ENCODE measurements around the gene VDR. TPM values are rescaled to one million over a fixed set of nuclear protein-coding genes. Genes with fewer than 3 reads are reported as not detected.
A peak's percentile ranks its signal among the peaks of the same experiment; 100 is the strongest.

The VDR gene
- polyA plus RNA-seq, 3 donors, result 6.0 to 14.8 (median 12.8) TPM

DNA sequence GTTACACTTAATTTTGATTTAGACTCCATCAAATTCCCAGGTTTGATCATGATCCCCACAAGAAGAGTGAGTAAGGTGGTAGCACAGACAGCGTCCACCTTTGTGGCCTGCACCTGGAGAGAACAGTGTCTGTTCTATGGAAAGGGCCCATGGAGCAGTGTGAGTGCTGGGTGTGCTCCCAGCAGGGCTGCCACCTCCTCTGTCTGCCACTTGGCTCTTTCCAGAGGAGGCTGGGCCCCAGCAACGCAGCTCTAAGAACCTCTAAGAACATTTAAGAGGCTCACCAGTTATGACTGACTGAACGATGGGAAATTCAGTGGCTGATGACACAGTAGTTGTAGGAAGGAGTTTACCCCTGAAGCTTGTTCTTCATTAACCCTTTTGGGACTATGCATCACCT, 17.3 kb downstream of the VDR start:
- H3K27ac Mint-ChIP-seq, result peak overlapping the region in 2 of 7 donors; percentile 28 to 95

DNA sequence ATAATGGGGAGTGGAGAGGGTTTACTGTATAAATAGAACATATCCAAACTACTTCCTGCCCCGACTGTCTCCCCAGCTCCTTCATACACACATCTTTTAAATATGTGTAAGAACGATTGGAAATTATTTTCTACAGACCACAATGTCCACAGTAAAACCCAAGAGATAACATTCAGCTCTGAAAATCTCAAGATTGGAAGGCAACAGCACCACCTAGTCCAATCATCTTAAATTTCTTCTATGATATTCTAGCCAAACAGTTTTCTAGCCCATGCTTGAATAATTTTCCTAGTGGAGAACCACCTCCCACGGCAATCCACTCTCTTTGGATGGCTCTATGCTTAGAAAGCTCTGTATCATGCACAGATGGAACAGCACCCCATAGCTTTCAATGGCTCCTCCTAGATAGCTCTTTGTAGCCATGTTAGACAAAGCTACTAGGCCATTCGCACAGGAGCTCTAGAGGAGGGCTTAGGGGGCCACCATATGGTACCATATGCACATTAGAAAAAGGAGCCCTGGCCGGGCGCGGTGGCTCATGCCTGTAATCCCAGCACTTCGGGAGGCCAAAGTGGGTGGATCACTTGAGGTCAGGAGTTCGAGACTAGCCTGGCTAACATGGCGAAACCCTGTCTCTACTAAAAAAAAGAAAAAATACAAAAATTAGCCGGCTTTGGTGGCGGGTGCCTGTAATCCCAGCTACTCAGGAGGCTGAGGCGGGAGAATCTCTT, 18.1 kb downstream of the VDR start:
- H3K36me3 Mint-ChIP-seq, result peaks cover 49 to 50% of the 10 kb centered on the region in 2 donors
- no peak overlapping the region for H3K4me3 Mint-ChIP-seq
- intact Hi-C loops (cut with micrococcal nuclease), result no loop called here
- WGBS (ENCODE audit: insufficient coverage), result 85% methylated on average over 4 of the region's 13 CpGs
- H3K9me3 Mint-ChIP-seq, result peaks cover 0 to 3% (median 0%) of the 10 kb centered on the region in 7 donors
- Histone ChIP-seq H3K36me3 (replicated peaks in 1 of 2; ENCODE audit: control insufficient read depth in 1 of 2, insufficient read depth in 2 of 2, low read length in 2 of 2) (peaks cover 0 to 18% of the 10 kb centered on the region in 2 donors), H3K9ac (ENCODE audit: insufficient read depth, low read length, poor library complexity, severe bottlenecking) (no peak overlapping the region), H3K27me3 (ENCODE audit: control insufficient read depth in 2 of 2, insufficient read depth in 2 of 2, low read length in 2 of 2) (no peaks in the 10 kb centered on the region), H3K9me3 (replicated peaks in 1 of 2; ENCODE audit: control insufficient read depth in 1 of 2, insufficient read depth in 1 of 2, low read length in 2 of 2) (no peaks in the 10 kb centered on the region), H4K20me1 (ENCODE audit: insufficient read depth, low read length) (peaks cover 35% of the 10 kb centered on the region), H3K4me1 (ENCODE audit: control insufficient read depth in 1 of 2, insufficient read depth in 2 of 2, low read length in 2 of 2) (peaks cover 43 to 52% of the 10 kb centered on the region in 2 donors), H2AFZ (ENCODE audit: insufficient read depth, low read depth, low read length, poor library complexity, severe bottlenecking) (no peak overlapping the region), H3K27ac (ENCODE audit: low read depth in 1 of 2, low read length in 2 of 2) (no peak overlapping the region), H3K4me3 (replicated peaks in 1 of 3; ENCODE audit: low read depth in 2 of 3, low read length in 3 of 3) (no peak overlapping the region), H3K79me2 (ENCODE audit: insufficient read depth, low read length) (peaks cover 60% of the 10 kb centered on the region), H3K4me2 (replicated peaks; ENCODE audit: extremely low read depth, low read length, poor library complexity, severe bottlenecking) (no peak overlapping the region)
- H3K4me1 Mint-ChIP-seq, result peaks cover 47% of the 10 kb centered on the region
- H3K27me3 Mint-ChIP-seq (ENCODE audit: low read depth in 3 of 3), result peaks cover 1 to 11% (median 10%) of the 10 kb centered on the region in 3 donors
- TF ChIP-seq, protein P1, sequence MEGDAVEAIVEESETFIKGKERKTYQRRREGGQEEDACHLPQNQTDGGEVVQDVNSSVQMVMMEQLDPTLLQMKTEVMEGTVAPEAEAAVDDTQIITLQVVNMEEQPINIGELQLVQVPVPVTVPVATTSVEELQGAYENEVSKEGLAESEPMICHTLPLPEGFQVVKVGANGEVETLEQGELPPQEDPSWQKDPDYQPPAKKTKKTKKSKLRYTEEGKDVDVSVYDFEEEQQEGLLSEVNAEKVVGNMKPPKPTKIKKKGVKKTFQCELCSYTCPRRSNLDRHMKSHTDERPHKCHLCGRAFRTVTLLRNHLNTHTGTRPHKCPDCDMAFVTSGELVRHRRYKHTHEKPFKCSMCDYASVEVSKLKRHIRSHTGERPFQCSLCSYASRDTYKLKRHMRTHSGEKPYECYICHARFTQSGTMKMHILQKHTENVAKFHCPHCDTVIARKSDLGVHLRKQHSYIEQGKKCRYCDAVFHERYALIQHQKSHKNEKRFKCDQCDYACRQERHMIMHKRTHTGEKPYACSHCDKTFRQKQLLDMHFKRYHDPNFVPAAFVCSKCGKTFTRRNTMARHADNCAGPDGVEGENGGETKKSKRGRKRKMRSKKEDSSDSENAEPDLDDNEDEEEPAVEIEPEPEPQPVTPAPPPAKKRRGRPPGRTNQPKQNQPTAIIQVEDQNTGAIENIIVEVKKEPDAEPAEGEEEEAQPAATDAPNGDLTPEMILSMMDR (IDR thresholded peaks at IDR 0.05), result no peak
- peak overlapping the region in 2 of 7 donors; percentile 17 to 28 for H3K27ac Mint-ChIP-seq
- DNase-seq, result no peak

More for the DNA sequence above, 17.3 kb downstream of the VDR start:
- no peaks in the 10 kb centered on the region for H3K27me3 ChIP-seq (ENCODE audit: control insufficient read depth in 2 of 2, insufficient read depth in 2 of 2, low read length in 2 of 2)
- peaks cover 45% of the 10 kb centered on the region for H3K4me1 Mint-ChIP-seq
- intact Hi-C loops (cut with micrococcal nuclease), result no loop called here
- 100% methylated on average over 2 of the region's 3 CpGs for WGBS (ENCODE audit: insufficient coverage)
- DNase-seq, result no peak
- peaks cover 0 to 25% of the 10 kb centered on the region in 2 donors for H3K36me3 ChIP-seq (replicated peaks in 1 of 2; ENCODE audit: control insufficient read depth in 1 of 2, insufficient read depth in 2 of 2, low read length in 2 of 2)
- H2AFZ ChIP-seq (ENCODE audit: insufficient read depth, low read depth, low read length, poor library complexity, severe bottlenecking), result no peak overlapping the region
- H3K27me3 Mint-ChIP-seq (ENCODE audit: low read depth in 3 of 3), result peaks cover 1 to 10% (median 7%) of the 10 kb centered on the region in 3 donors
- no peak overlapping the region for H3K4me3 ChIP-seq (replicated peaks in 1 of 3; ENCODE audit: low read depth in 2 of 3, low read length in 3 of 3)
- H3K4me2 ChIP-seq (replicated peaks; ENCODE audit: extremely low read depth, low read length, poor library complexity, severe bottlenecking), result no peak overlapping the region
- TF ChIP-seq, protein P1 (IDR thresholded peaks at IDR 0.05), result no peak
- peaks cover 50 to 53% of the 10 kb centered on the region in 2 donors for H3K36me3 Mint-ChIP-seq
- H3K9ac ChIP-seq (ENCODE audit: insufficient read depth, low read length, poor library complexity, severe bottlenecking), result no peak overlapping the region
- H3K4me1 ChIP-seq (ENCODE audit: control insufficient read depth in 1 of 2, insufficient read depth in 2 of 2, low read length in 2 of 2), result peaks cover 43 to 52% of the 10 kb centered on the region in 2 donors
- H3K79me2 ChIP-seq (ENCODE audit: insufficient read depth, low read length), result peaks cover 60% of the 10 kb centered on the region
- peak overlapping the region in 1 of 2 donors; percentile 92 for H3K27ac ChIP-seq (ENCODE audit: low read depth in 1 of 2, low read length in 2 of 2)
- H3K9me3 ChIP-seq (replicated peaks in 1 of 2; ENCODE audit: control insufficient read depth in 1 of 2, insufficient read depth in 1 of 2, low read length in 2 of 2), result no peaks in the 10 kb centered on the region
- peaks cover 26% of the 10 kb centered on the region for H4K20me1 ChIP-seq (ENCODE audit: insufficient read depth, low read length)
- H3K9me3 Mint-ChIP-seq, result peaks cover 0 to 3% (median 0%) of the 10 kb centered on the region in 7 donors
- no peak overlapping the region for H3K4me3 Mint-ChIP-seq
